Epithelial cell of alveolus of lung (primary cell): ENCODE data around the gene ACR. TPM values are rescaled to one million over a fixed set of nuclear protein-coding genes. Genes with fewer than 3 reads are reported as not detected.

Experiments used
- total RNA-seq: library from RNA; depleted of rRNA; stranded (reverse); fragments of >200 nt; gene quantifications from 2 replicates; pipeline ENCODE4 v1.2.1, GENCODE V29; 2015

ACR gene
- not detected in 2 replicates for total RNA-seq

GRCh38 chr22:50737728-50738648, at the start of gene ACR:
ACR (plus strand) TSS chr22:50738204; CDS start chr22:50738236, 32 bp downstream.

GRCh38 chr22:50783033-50783879, 45.3 kb downstream of the ACR start, which contains the start of gene RABL2B:
RABL2B (minus strand) TSS chr22:50783636; CDS start chr22:50782294, 1,342 bp downstream.

Other genes with a start within 250 kb of the ACR start
- gene LMF2, start 230.5 kb upstream of the ACR start, total RNA-seq: 56.1 and 68.0 TPM in 2 replicates
- 16.0 and 60.0 TPM in 2 replicates for gene NCAPH2, start 230.0 kb upstream of the ACR start, total RNA-seq
- gene SCO2, start 212.6 kb upstream of the ACR start, total RNA-seq: 5.4 and 8.4 TPM in 2 replicates
- gene TYMP, start 208.2 kb upstream of the ACR start, total RNA-seq: 36.4 and 74.5 TPM in 2 replicates
- gene KLHDC7B, start 192.3 kb upstream of the ACR start, total RNA-seq: 0.52 TPM in 1 of 2 replicates, not detected in the other
- gene SYCE3, start 175.3 kb upstream of the ACR start, total RNA-seq: not detected in 2 replicates
- gene CPT1B, start 159.8 kb upstream of the ACR start, total RNA-seq: 0.52 and 3.8 TPM in 2 replicates
- 29.1 and 34.9 TPM in 2 replicates for gene CHKB, start 155.4 kb upstream of the ACR start, total RNA-seq
- 0.24 and 0.26 TPM in 2 replicates for gene MAPK8IP2, start 137.4 kb upstream of the ACR start, total RNA-seq
- 38.2 and 48.5 TPM in 2 replicates for gene ARSA, start 110.1 kb upstream of the ACR start, total RNA-seq
- 1.2 and 4.2 TPM in 2 replicates for gene SHANK3, start 65.4 kb upstream of the ACR start, total RNA-seq
- 7.3 and 12.2 TPM in 2 replicates for gene RABL2B, start 45.4 kb downstream of the ACR start, total RNA-seq